H1 (cell line): Measurements from ENCODE around the gene SMIM32. TPM values are rescaled to one million over a fixed set of nuclear protein-coding genes. Genes with fewer than 3 reads are reported as not detected.

Source experiments
- CHD7 ChIP-seq: fragments of 300-600 bp; sonication (generic); IDR thresholded peaks from 2 replicates; pipeline ENCODE4 v1.7.1; 2012; ENCODE audit warnings: low read length, moderate library complexity, mild to moderate bottlenecking, inconsistent platforms; ENCODE audit not compliant: insufficient replicate concordance
- SAP30 ChIP-seq: fragments of 300-600 bp; sonication (generic); IDR thresholded peaks from 2 replicates; pipeline ENCODE4 v1.7.1; 2012; ENCODE audit warnings: low read length, moderate library complexity, mild to moderate bottlenecking, inconsistent platforms; ENCODE audit not compliant: insufficient read depth, insufficient replicate concordance
- polyA plus RNA-seq, 7 experiments: library from polyadenylated mRNA; depleted of rRNA in 3 of 7; stranded (reverse) in 5 of 7; unstranded in 2 of 7; fragments of >200 nt in 5 of 7; fragments of 200-250 nt in 2 of 7; gene quantifications; 1 replicate in 5 of 7; 2 replicates in 1 of 7; 4 replicates in 1 of 7; pipeline versions ENCODE4 v1.2.1 to v1.2.3, GENCODE V29; 2011 to 2013; ENCODE audit warnings: missing spikeins in 2 of 7, mixed read lengths in 2 of 7
- total RNA-seq: library from RNA; stranded (reverse); fragmentation: NEBNext Ultra II Directional; extraction: Animal tissue kit (Norgen Biotek cat#: 25700); gene quantifications from 2 replicates; pipeline ENCODE4 v1.2.1, GENCODE V29; 2021

SMIM32 gene
- total and polyA plus RNA-seq, 2 of the 8 experiments (the other 6 are each of a cell fraction or from before 2014, with no cell fraction given), result 0.09 to 0.22 TPM

GRCh38 chr5:136143312-136143711 lies 49.6 kb downstream of the SMIM32 start (continued):
- TF ChIP-seq CHD7 (no peak), SAP30 (no peak)
